H9 (cell line): ENCODE results near the gene NSUN6. TPM values are rescaled to one million over a fixed set of nuclear protein-coding genes. Genes with fewer than 3 reads are reported as not detected.

Source experiments
- DNase-seq: peaks from one replicate; pipeline ENCODE4 v3.0.0-alpha.2; 2017
- H2AFZ ChIP-seq: one replicate; pipeline ENCODE4 v1.6.1; 2013; ENCODE audit warnings: mild to moderate bottlenecking, low read length, control low read depth, moderate library complexity
- H2AK5ac ChIP-seq: 2 replicates; pipeline ENCODE4 v1.6.1; 2013; ENCODE audit warnings: low read length, control low read depth, mixed read lengths; ENCODE audit not compliant: insufficient read length
- H2BK120ac ChIP-seq: one replicate; pipeline ENCODE4 v1.6.1; 2013; ENCODE audit warnings: low read depth, mild to moderate bottlenecking, low read length, control low read depth, inconsistent platforms; ENCODE audit not compliant: poor library complexity, severe bottlenecking
- H2BK12ac ChIP-seq: 2 replicates; pipeline ENCODE4 v1.6.1; 2013; ENCODE audit warnings: low read length, control low read depth, mixed read lengths, low read depth; ENCODE audit not compliant: insufficient read length
- H2BK15ac ChIP-seq: 2 replicates; pipeline ENCODE4 v1.6.1; 2013; ENCODE audit warnings: low read depth, low read length, control low read depth
- H2BK20ac ChIP-seq: one replicate; pipeline ENCODE4 v1.6.1; 2013; ENCODE audit warnings: low read depth, mild to moderate bottlenecking, low read length, control low read depth, inconsistent platforms; ENCODE audit not compliant: poor library complexity, severe bottlenecking
- H2BK5ac ChIP-seq: 2 replicates; pipeline ENCODE4 v1.6.1; 2013; ENCODE audit warnings: low read length, control low read depth, mixed read lengths; ENCODE audit not compliant: insufficient read length
- H3K14ac ChIP-seq: 2 replicates; pipeline ENCODE4 v1.6.1; 2013; ENCODE audit warnings: low read length, control low read depth; ENCODE audit not compliant: insufficient read depth
- H3K18ac ChIP-seq: 2 replicates; pipeline ENCODE4 v1.6.1; 2013; ENCODE audit warnings: low read depth, mild to moderate bottlenecking, mixed read lengths, low read length, control low read depth; ENCODE audit not compliant: insufficient read length
- H3K23ac ChIP-seq: 2 replicates; pipeline ENCODE4 v1.6.1; 2013; ENCODE audit warnings: low read length, control low read depth, mixed read lengths, low read depth; ENCODE audit not compliant: insufficient read length
- H3K23me2 ChIP-seq: 2 replicates; pipeline ENCODE4 v1.6.1; 2013; ENCODE audit warnings: low read depth, mild to moderate bottlenecking, mixed read lengths, low read length, control low read depth; ENCODE audit not compliant: insufficient read length, poor library complexity, severe bottlenecking
- H3K27ac ChIP-seq: 2 replicates; pipeline ENCODE4 v1.5.1; 2013; ENCODE audit warnings: low read length, control low read depth, mixed read lengths, low read depth; ENCODE audit not compliant: insufficient read length
- H3K27me3 ChIP-seq: 2 replicates; pipeline ENCODE4 v1.6.1; 2013; ENCODE audit warnings: low read length, control low read depth, inconsistent platforms; ENCODE audit not compliant: insufficient read depth
- H3K4ac ChIP-seq: 2 replicates; pipeline ENCODE4 v1.6.1; 2013; ENCODE audit warnings: low read depth, mild to moderate bottlenecking, control low read depth, inconsistent platforms, low read length, moderate library complexity
- H3K4me1 ChIP-seq: 2 replicates; pipeline ENCODE4 v1.6.1; 2013; ENCODE audit warnings: low read length, control low read depth, inconsistent platforms; ENCODE audit not compliant: insufficient read depth
- H3K4me2 ChIP-seq: 2 replicates; pipeline ENCODE4 v1.6.1; 2013; ENCODE audit warnings: low read length, control low read depth, mixed read lengths; ENCODE audit not compliant: insufficient read length, insufficient read depth
- H3K56ac ChIP-seq: 2 replicates; pipeline ENCODE4 v1.6.1; 2013; ENCODE audit warnings: low read depth, mild to moderate bottlenecking, mixed read lengths, low read length, control low read depth; ENCODE audit not compliant: insufficient read length
- H3K79me1 ChIP-seq: 2 replicates; pipeline ENCODE4 v1.6.1; 2013; ENCODE audit warnings: low read depth, mild to moderate bottlenecking, moderate library complexity, low read length, control low read depth, inconsistent platforms; ENCODE audit not compliant: insufficient read depth, poor library complexity, severe bottlenecking
- H3K79me2 ChIP-seq: 2 replicates; pipeline ENCODE4 v1.6.1; 2013; ENCODE audit warnings: low read length, control low read depth, inconsistent platforms; ENCODE audit not compliant: insufficient read depth
- H3K9ac ChIP-seq: 2 replicates; pipeline ENCODE4 v1.6.1; 2013; ENCODE audit warnings: low read length, control low read depth, mixed read lengths; ENCODE audit not compliant: insufficient read length; ENCODE audit errors: extremely low read depth
- H3K9me3 ChIP-seq: one replicate; pipeline ENCODE4 v1.6.1; 2013; ENCODE audit warnings: low read depth, low read length, inconsistent platforms; ENCODE audit not compliant: control insufficient read depth
- H3T11ph ChIP-seq: one replicate; pipeline ENCODE4 v1.6.1; 2013; ENCODE audit warnings: mild to moderate bottlenecking, low read length, control low read depth, inconsistent platforms
- H4K20me1 ChIP-seq: one replicate; pipeline ENCODE4 v1.6.1; 2013; ENCODE audit not compliant: control insufficient read depth, insufficient read length, insufficient read depth
- H4K5ac ChIP-seq: 2 replicates; pipeline ENCODE4 v1.6.1; 2013; ENCODE audit warnings: low read depth, mild to moderate bottlenecking, mixed read lengths, low read length, control low read depth; ENCODE audit not compliant: insufficient read length
- H4K8ac ChIP-seq: replicated peaks from 2 replicates; pipeline ENCODE4 v1.6.1; 2013; ENCODE audit warnings: low read length, control low read depth, mixed read lengths, low read depth; ENCODE audit not compliant: insufficient read length
- H4K91ac ChIP-seq: 2 replicates; pipeline ENCODE4 v1.6.1; 2013; ENCODE audit warnings: low read depth, mild to moderate bottlenecking, moderate library complexity, mixed read lengths, low read length, control low read depth; ENCODE audit not compliant: insufficient read length
- H3K27ac Mint-ChIP-seq, 3 experiments: 2 replicates in 2 of 3; 3 replicates in 1 of 3; pipeline ENCODE4 v1.8.0; 2020 to 2021; ENCODE audit warnings: mixed read lengths in 3 of 3, mild to moderate bottlenecking in 1 of 3, moderate library complexity in 1 of 3
- H3K27me3 Mint-ChIP-seq: 2 replicates; pipeline ENCODE4 v1.8.0; 2021; ENCODE audit warnings: low read depth, mild to moderate bottlenecking, moderate library complexity, mixed read lengths
- H3K36me3 Mint-ChIP-seq, 3 experiments: 2 replicates in 2 of 3; 3 replicates in 1 of 3; pipeline ENCODE4 v1.8.0; 2020 to 2021; ENCODE audit warnings: low read depth in 3 of 3, mixed read lengths in 3 of 3; ENCODE audit not compliant: insufficient read depth in 1 of 3
- H3K4me1 Mint-ChIP-seq, 2 experiments: 2 replicates each; pipeline ENCODE4 v1.8.0; 2020; ENCODE audit warnings: mixed read lengths in 2 of 2
- H3K4me3 Mint-ChIP-seq, 2 experiments: 2 replicates in 1 of 2; 3 replicates in 1 of 2; pipeline ENCODE4 v1.8.0; 2020 to 2021; ENCODE audit warnings: mild to moderate bottlenecking in 2 of 2, mixed read lengths in 2 of 2, moderate library complexity in 1 of 2
- H3K9me3 Mint-ChIP-seq, 2 experiments: 2 replicates in 1 of 2; 3 replicates in 1 of 2; pipeline ENCODE4 v1.8.0; 2020; ENCODE audit warnings: mild to moderate bottlenecking in 2 of 2, mixed read lengths in 2 of 2, moderate library complexity in 1 of 2
- WGBS: extraction: QIAGEN DNeasy Blood & Tissue Kit; methylation state at CpG from one replicate; pipeline ENCODE4 v1.1.7; 2013; ENCODE audit warnings: missing lambda C conversion rate, low lambda C conversion rate, mixed read lengths; ENCODE audit not compliant: insufficient read length; ENCODE audit errors: extremely low coverage; 5-methylcytosine and 5-hydroxymethylcytosine counted together
- total RNA-seq: library from RNA; stranded (reverse); gene quantifications from 2 replicates; pipeline ENCODE4 v1.2.1, GENCODE V29; 2021
- TF ChIP-seq, protein P1 (sequence below): fragments of 200-600 bp; sonication (generic); conservative IDR thresholded peaks from 3 replicates; pipeline ENCODE4 v1.8.0; 2021; ENCODE audit warnings: antibody characterized with exemption, mild to moderate bottlenecking

Gene NSUN6
- total RNA-seq, 1 experiment from 2014 or later, result 11.9 TPM

DNA sequence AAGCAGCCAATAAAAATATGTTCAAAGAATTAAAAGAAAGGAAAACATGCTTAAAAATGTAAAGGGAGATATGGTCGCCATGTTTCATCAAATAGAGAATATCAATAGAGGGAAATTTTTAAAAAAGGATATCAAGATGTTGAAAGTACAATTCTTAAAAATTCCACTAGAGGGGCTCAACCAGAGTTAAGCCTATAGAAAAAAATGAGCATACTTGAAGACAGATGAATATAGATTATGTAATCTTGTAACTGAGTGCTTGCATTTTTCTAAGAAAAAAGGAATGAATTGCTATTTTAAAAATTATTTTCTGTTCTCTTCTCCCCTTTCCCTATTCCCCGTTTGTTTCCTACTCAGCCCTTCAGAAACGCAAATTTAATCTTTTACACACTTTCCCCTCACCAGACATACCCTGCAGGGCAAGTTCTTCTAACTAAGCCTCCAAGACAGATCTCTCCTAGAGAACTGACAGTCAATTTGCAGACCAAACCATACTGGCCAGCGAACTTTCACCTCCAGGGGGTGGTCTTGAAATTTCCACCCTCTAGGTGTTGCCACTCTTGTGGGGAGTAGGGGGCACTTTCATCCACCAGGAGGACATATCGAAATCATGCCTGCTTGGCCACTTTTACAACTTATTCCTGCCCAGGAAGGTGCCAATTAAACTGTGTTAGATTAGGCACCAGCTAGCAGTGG is 67.7 kb downstream of the NSUN6 start:
- Mint-ChIP-seq H3K9me3 (peaks cover 1 to 3% of the 10 kb centered on the region in 2 experiments; a peak in 4 of 5 replicates), H3K36me3 (peaks cover 56 to 69% (median 62%) of the 10 kb centered on the region in 3 experiments), H3K27me3 (no peaks in the 10 kb centered on the region), H3K4me3 (no peak overlapping the region), H3K27ac (no peak overlapping the region; a peak in 1 of 7 replicates), H3K4me1 (peaks cover 2 to 13% of the 10 kb centered on the region in 2 experiments; a peak in 2 of 4 replicates)
- Histone ChIP-seq H3K4me1 (no peaks in the 10 kb centered on the region), H4K91ac (no peak overlapping the region), H4K20me1 (no peaks in the 10 kb centered on the region), H2BK5ac (no peak overlapping the region), H3K79me1 (no peaks in the 10 kb centered on the region), H3K56ac (no peak overlapping the region), H3K9ac (no peak overlapping the region), H3K27me3 (no peaks in the 10 kb centered on the region), H2BK120ac (no peak overlapping the region), H3K23me2 (no peaks in the 10 kb centered on the region), H3K4ac (no peak overlapping the region), H3K4me2 (no peak overlapping the region), H3K23ac (no peak overlapping the region), H2AFZ (no peak overlapping the region), H2AK5ac (no peak overlapping the region), H3K9me3 (peaks cover under 1% of the 10 kb centered on the region), H2BK12ac (no peak overlapping the region), H3K79me2 (no peaks in the 10 kb centered on the region), H3T11ph (no peak overlapping the region), H2BK20ac (no peak overlapping the region), H3K27ac (no peak overlapping the region), H4K5ac (no peak overlapping the region), H2BK15ac (no peak overlapping the region), H3K14ac (no peak overlapping the region), H4K8ac (no peak overlapping the region), H3K18ac (no peak overlapping the region)
- TF ChIP-seq, protein P1, sequence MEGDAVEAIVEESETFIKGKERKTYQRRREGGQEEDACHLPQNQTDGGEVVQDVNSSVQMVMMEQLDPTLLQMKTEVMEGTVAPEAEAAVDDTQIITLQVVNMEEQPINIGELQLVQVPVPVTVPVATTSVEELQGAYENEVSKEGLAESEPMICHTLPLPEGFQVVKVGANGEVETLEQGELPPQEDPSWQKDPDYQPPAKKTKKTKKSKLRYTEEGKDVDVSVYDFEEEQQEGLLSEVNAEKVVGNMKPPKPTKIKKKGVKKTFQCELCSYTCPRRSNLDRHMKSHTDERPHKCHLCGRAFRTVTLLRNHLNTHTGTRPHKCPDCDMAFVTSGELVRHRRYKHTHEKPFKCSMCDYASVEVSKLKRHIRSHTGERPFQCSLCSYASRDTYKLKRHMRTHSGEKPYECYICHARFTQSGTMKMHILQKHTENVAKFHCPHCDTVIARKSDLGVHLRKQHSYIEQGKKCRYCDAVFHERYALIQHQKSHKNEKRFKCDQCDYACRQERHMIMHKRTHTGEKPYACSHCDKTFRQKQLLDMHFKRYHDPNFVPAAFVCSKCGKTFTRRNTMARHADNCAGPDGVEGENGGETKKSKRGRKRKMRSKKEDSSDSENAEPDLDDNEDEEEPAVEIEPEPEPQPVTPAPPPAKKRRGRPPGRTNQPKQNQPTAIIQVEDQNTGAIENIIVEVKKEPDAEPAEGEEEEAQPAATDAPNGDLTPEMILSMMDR, result peak; percentile 36; the same call in 2 of the 3 replicates
- no peak for DNase-seq
- no CpG with 5 or more reads among the region's 5 CpGs for WGBS
